ENCODE measurements around the gene EMD.
A peak's percentile ranks its signal among the peaks of the same experiment; 100 is the strongest.
"Not testable (repeated sequence)": the region's sequence is repeated elsewhere in the genome, so short reads cannot be mapped to it uniquely, and the experiment has no call there.

The EMD gene

DNA sequence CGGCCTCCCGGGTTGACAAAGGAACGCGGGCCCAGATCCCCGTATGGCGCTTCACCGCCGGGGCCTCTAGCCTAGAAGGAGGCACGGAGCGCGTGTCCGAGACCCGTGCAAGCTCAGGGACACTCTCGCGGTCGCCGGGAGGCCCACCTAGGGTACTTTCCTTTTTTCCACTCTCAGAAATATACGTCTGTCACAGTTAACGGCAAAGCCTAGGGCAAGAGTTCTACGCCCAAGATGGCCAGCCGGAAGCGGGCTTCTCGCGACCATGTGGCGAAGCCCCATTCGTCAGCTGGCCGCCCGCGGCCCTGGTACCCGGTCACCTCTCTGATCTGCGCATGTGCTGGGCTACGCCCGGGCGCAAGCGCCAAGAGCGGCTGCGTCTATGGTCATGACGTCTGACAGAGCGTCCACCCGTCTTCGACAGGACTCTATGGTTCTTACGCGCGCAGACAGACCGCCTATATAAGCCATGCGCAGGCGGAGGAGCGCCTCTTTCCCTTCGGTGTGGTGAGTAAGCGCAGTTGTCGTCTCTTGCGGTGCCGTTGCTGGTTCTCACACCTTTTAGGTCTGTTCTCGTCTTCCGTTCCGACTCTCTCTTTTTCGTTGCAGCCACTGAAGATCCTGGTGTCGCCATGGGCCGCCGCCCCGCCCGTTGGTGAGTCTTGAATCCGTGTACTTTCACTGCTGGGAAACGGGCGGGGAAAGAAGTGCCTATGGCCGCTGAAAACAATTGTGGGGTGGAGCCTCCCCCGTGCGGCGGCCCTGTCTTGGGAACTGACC is 19.0 kb downstream of the EMD start, which contains the start of gene RPL10:
Gene RPL10, plus strand, starts transcription at position 490 of the 780 bp plus-strand sequence. Its CDS starts 143 bp downstream, at position 633.
- peak; percentile 96 for DNase-seq

DNA sequence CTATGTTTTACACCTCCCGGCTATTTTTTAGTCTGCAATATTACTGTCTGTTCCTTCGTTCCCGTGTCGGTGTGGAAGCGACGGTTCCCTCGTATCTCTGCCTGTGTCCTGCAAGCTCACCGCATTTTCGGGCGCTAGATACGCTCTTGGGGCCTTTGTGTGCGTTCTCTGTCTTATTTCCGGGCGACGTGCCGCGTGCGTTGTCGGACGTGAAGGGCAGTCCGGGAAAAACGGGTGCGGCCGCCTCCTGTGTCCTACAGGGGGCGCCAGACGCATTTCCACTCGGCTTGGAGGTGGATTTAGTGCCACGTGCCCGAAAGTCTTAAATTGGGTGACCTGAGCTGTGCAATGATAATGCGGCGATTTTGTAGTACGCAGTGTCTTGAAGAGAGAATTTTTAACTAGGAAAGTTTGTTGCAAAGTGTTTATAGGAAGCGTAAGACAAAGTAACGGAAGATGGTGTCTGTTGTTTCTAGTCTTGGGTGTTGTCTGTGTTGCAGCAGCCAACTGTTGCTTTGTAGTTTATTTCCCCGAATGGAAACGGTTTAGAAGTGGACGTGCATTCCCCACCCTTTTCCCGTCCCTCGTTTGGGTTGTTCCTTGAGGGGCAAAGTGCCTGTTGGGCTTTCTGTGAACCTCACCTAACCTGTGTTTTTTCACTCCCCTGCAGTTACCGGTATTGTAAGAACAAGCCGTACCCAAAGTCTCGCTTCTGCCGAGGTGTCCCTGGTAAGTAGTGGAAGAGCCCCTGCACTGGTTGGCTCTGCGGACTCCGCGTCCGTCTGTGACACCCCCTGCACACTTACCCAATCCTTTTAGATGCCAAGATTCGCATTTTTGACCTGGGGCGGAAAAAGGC is 19.8 kb downstream of the EMD start:
- peak; percentile 87 for DNase-seq

GRCh38 chrX:154399527-154400368 is 20.7 kb downstream of the EMD start:
- no peak for DNase-seq

DNA sequence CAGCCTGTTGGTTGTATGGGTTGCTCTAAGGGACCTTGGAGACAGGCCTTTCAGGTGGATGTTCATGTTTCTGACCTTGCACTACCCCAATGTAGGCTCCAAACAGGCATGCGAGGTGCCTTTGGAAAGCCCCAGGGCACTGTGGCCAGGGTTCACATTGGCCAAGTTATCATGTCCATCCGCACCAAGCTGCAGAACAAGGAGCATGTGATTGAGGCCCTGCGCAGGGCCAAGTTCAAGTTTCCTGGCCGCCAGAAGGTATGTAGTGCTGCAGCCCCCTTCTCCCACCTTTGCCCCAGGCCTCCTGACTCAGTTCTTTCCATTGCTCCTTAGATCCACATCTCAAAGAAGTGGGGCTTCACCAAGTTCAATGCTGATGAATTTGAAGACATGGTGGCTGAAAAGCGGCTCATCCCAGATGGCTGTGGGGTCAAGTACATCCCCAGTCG is 21.3 kb downstream of the EMD start:
- not testable (repeated sequence) for DNase-seq

DNA sequence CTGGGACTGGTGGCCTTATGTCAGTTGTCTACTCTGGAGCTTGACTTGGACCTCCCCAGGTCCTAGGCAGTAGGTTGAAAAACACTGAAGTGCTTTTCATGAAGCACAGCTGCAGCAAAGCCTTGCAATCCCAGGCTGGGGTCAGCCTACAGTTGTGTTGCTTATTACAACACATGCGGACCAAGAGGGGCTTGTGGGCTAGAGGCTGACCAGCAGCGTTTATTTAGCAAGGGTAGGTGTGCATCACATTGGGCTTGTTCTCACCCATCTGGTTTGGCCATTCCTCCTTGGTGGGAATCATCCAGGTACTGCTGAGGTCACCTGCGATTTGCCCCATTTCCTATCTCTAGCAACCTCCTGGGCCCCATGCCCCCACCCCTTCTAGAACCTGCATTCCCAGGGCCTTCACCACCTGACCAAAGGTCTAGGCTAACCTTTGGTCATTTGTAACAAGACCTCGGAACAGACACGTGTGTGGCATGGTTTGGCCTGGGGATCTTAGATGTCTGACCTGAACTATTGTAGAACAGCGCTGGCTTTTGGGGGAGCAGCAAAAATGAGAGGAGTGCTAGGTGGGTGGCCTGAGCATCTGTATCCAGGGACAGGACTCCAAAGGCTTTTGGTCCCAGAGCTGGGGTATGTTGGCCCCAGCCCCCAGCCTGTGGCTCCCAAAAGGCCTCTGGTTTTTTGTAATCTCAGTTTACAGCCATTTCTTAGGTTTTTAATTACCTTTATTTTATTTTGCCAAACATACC is 22.1 kb downstream of the EMD start:
- DNase-seq: peak; percentile 29

DNA sequence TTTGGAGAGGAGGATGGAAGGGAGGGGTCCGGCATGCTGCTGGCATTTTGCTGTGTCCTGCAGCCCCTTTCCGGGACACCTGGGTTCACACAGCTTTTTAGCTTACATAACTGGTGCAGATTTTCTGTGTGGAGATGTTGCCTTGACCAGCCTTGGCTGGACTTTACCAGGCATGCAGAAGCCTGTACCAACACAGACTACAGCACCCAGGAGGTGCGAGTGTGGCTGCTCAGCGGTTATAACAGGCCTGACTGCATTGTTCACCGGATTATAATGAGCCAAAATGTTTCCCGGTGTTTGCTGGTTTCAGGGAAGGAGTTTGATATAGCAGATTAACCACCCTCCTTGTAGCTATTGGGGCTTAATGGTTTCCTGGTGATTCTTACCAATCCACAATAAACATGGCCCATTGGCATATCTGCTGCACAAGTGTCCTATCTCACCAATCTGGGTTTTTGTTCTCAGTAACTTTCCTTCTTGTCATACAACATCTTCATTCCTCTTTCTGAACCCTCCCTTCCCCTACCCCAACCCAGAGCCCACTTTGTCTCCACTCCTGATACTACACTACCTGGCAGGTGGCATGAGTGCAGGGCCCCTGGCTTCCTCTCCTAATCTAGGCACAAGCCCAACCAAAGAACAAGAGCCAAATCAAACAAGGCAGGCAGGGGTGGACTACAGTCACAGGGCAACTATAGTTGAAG is 23.0 kb downstream of the EMD start:
- DNase-seq: peak; percentile 20

DNA sequence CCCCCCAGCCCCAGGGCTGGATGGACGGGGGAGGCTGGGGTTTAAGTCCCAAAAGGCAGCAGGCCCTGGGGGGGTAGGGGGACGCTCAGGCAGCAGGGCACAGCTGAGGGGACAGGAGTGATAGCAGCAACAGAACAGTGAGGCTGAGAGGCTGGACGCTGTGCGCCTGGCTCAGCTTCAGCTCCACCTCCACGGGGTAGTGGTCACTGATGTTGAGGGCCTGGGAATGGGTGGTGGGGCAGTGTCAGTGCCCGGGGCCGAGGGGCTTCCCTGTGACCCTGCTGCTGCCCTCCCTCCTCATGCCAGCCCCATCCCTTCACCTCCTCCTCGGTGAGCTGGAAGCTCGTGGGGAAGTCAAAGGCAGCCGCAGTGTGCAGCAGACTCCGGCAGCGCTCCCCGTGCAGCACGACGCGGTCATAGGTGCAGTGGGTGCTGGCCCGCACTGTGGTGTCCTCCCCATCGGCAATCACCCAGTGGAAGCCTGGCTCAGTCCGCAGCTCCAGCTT is 23.6 kb downstream of the EMD start:
- peak; percentile 19 for DNase-seq

DNA sequence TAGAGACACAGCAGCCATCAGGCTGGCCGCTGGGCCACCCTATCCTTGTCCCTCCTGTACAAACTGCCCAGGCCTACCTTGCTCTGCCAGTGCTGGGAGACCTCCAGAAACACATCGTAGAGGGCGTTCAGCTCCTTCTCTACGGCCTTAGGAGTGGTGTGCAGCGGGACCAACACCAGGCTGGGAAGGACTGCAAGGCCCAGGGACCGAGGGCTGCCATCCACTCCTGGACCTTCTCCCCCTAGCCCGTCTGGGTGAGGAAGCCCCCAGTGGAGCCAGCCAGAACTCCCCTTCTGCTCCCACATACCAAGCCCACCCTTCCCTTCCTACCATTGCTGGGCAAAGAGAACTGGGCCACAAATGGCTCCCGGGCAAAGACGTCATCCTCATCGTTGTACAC is 24.1 kb downstream of the EMD start:
- DNase-seq: no peak

DNA sequence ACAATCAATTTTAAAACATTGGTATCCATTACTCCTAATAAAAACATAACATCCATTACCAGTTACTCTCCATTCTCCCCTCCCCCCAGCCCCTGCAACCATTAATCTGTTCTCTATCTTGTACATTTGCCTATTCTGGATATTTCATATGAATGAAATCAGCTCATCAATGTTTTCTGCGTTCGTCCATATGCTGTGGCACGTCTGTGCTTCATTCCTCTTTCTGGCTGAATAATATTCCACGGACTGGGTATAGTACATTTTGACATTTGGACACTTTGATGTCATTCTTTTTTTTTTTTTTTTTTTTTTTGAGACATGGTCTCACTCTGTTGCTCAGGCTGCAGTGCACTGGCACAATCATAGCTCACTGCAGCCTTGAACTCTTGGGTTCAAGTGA is 24.8 kb downstream of the EMD start:
- no peak for DNase-seq

DNA sequence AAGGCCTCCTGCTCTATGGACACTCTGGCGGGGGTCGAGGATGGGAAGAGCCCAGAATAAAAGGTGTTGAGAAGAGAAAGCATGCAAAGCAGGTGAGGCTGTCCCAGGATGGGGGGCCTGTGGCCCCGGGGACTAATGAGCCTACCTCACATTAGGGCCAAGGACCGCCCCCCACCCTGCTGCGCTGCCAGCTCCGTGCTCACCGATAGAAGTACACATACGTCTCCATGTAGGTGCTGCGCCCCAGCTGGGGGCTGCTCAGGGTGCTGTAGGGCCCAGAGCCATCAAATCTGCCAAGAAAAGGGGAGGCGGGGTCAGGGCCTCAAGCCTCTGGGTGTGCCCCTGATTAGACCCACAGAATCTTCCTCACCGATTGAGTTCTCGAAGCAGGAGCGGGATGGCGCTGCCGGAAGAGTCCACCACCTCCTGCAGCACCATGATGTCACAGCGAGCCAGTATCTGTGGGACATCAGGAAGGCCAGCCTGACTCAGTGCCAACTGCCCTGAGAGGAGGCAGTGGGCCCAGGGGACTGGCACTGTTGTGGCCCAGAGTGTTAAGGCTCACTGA is 25.6 kb downstream of the EMD start:
- no peak for DNase-seq

- DNase-seq: no peak
Observed at GRCh38 chrX:154408659-154409221, 29.6 kb downstream of the EMD start.

- peak; percentile 82 for DNase-seq
Observed at GRCh38 chrX:154409222-154409871, 30.3 kb downstream of the EMD start, which contains the start of gene DNASE1L1. Gene DNASE1L1, minus strand, starts transcription at chrX:154409254. Its CDS starts 3,686 bp downstream, at chrX:154405568.

DNA sequence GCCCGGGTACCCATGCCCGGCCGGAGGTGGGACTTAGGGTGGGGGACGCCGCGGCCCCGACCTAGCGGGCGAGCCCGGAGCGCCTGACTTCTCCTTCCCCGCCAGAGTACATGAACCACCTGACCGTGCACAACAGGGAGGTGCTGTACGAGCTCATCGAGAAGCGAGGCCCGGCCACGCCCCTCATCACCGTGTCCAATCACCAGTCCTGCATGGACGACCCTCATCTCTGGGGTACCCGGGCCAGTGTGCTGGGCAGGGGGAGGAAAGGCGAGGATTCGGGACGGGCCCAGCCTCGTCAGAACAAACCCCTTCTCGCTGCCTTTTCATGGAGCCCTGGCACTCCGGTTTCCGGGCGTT is 32.9 kb downstream of the EMD start:
- peak; percentile 64 for DNase-seq

DNA sequence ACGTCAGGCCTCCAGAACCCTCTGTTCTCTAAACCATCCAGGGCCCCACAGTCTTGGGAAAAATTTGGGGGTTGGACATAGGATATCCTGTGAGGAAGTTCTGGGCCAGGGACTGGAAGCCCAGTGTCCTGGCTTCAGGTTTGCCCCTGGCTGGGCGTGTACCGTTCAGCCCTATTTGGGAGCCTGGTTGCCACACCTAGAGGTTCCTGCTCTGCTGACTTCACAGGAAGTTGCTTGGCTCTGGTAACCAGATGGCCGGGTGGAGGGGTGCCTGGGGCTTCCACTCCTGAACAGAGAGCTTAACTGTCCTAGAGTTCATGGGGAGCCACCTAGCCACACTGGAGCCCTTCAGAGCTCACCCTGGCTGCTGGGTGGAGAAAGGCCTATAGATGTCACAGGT is 33.4 kb downstream of the EMD start:
- no peak for DNase-seq

DNA sequence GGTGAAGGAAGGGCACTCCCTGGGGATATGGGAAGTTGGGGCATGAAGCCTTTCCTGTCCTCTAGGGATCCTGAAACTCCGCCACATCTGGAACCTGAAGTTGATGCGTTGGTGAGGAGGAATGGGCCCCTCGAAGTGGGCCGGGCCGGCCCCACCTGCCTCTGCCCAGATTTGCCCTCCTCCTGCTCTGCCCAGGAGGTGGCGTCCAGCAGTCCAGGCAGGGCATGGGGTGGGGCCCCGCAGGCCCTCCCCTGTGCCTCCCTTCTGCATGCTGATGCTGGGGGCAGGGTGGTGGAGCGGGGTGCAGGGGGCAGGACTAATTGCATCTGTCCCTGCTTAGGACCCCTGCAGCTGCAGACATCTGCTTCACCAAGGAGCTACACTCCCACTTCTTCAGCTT is 34.0 kb downstream of the EMD start:
- no peak for DNase-seq

DNA sequence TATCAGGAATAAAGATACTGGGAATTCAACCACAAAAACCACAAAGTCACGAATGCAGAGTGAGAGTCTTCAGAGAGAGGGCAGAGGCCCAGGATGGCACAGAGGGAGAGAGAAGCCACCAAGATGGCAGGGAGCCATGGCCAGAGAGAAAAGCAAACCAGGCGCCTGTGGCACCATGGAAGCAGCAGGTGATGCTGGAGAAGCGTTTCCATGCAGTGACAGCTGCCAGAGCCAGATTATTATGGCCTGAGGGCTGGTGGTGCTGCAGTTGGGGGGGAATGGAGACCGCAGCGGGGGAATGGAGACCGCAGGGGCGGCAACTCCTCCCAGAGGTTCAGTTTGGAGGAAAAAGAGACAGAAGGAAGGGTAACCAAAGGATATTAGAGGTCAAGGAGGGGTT is 38.1 kb downstream of the EMD start:
- no peak for DNase-seq

- no peak for DNase-seq
Observed at GRCh38 chrX:154419189-154419588, 40.1 kb downstream of the EMD start.

- no peak for DNase-seq
Observed at GRCh38 chrX:154419688-154420401, 40.8 kb downstream of the EMD start.

DNA sequence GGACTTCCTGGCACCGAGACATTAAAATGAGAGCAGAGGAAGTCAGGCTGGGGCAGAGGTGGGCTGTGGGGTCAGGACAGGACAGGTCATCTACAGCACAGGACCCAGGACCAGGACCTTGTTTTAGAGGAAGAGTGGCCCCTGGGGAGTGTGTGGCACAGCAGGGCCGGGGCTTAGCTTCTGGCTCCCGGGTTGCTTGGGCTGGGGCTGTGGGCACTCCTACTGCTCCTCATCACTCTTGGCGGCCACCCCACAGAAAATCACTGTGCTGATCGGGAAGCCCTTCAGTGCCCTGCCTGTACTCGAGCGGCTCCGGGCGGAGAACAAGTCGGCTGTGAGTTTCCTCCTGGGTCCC is 41.3 kb downstream of the EMD start:
- no peak for DNase-seq

All from left hindlimb (tissue), 1 donor.